ENCODE data around the gene ADCY7. TPM values are rescaled to one million over a fixed set of nuclear protein-coding genes. Genes with fewer than 3 reads are reported as not detected.

Gene ADCY7
- total RNA-seq, 2 donors from 2014 or later = 67.5 to 97.1 TPM

- H3K4me3 Mint-ChIP-seq = no peak overlapping the region
- DNase-seq (no peak), ATAC-seq (replicated peaks in 1 of 2) (no peak)
- H3K36me3 Mint-ChIP-seq (ENCODE audit: insufficient read depth in 2 of 2) = no peaks in the 10 kb centered on the region
- H3K27ac Mint-ChIP-seq = no peak overlapping the region
- no peaks in the 10 kb centered on the region for H3K27me3 Mint-ChIP-seq (ENCODE audit: low read depth)
- no peaks in the 10 kb centered on the region for H3K9me3 Mint-ChIP-seq
- no peaks in the 10 kb centered on the region for H3K4me1 Mint-ChIP-seq (ENCODE audit: low read depth)
Measured at GRCh38 chr16:50254072-50254471, 12.3 kb upstream of the ADCY7 start.

GRCh38 chr16:50255538-50255937 is 10.8 kb upstream of the ADCY7 start:
- H3K4me1 Mint-ChIP-seq (ENCODE audit: low read depth) = peaks cover 14% of the 10 kb centered on the region
- DNase-seq = no peak

GRCh38 chr16:50256604-50257003 is 9.7 kb upstream of the ADCY7 start:
- Mint-ChIP-seq H3K27me3 (ENCODE audit: low read depth) (no peaks in the 10 kb centered on the region), H3K9me3 (no peaks in the 10 kb centered on the region), H3K4me1 (ENCODE audit: low read depth) (peaks cover 14% of the 10 kb centered on the region), H3K4me3 (no peak overlapping the region), H3K27ac (no peak overlapping the region), H3K36me3 (ENCODE audit: insufficient read depth in 2 of 2) (no peaks in the 10 kb centered on the region)
- no peak for DNase-seq
- no peak for ATAC-seq (replicated peaks in 1 of 2)

More at GRCh38 chr16:50255538-50255937, 10.8 kb upstream of the ADCY7 start:
- Mint-ChIP-seq H3K9me3 (no peaks in the 10 kb centered on the region), H3K4me3 (no peak overlapping the region), H3K36me3 (ENCODE audit: insufficient read depth in 2 of 2) (no peaks in the 10 kb centered on the region), H3K27ac (no peak overlapping the region), H3K27me3 (ENCODE audit: low read depth) (no peaks in the 10 kb centered on the region)
- no peak for ATAC-seq (replicated peaks in 1 of 2)

- no peaks in the 10 kb centered on the region for H3K27me3 Mint-ChIP-seq (ENCODE audit: low read depth)
- peaks cover 19% of the 10 kb centered on the region for H3K4me1 Mint-ChIP-seq (ENCODE audit: low read depth)
- no peak overlapping the region for H3K27ac Mint-ChIP-seq
- no peak overlapping the region for H3K4me3 Mint-ChIP-seq
- ATAC-seq (replicated peaks in 1 of 2) (no peak), DNase-seq (no peak)
- no peaks in the 10 kb centered on the region for H3K9me3 Mint-ChIP-seq
- no peaks in the 10 kb centered on the region for H3K36me3 Mint-ChIP-seq (ENCODE audit: insufficient read depth in 2 of 2)
Measured at GRCh38 chr16:50257876-50258275, 8.5 kb upstream of the ADCY7 start.

- H3K4me3 Mint-ChIP-seq = no peak overlapping the region
- DNase-seq = no peak
- H3K27ac Mint-ChIP-seq = no peak overlapping the region
- H3K27me3 Mint-ChIP-seq (ENCODE audit: low read depth) = no peaks in the 10 kb centered on the region
- H3K36me3 Mint-ChIP-seq (ENCODE audit: insufficient read depth in 2 of 2) = no peaks in the 10 kb centered on the region
- peaks cover 33% of the 10 kb centered on the region for H3K4me1 Mint-ChIP-seq (ENCODE audit: low read depth)
- ATAC-seq (replicated peaks in 1 of 2) = no peak
- H3K9me3 Mint-ChIP-seq = peaks cover 0 to 1% of the 10 kb centered on the region in 2 donors
Measured at GRCh38 chr16:50259334-50260205, 6.8 kb upstream of the ADCY7 start.

- peaks cover 43% of the 10 kb centered on the region for H3K4me1 Mint-ChIP-seq (ENCODE audit: low read depth)
- no peaks in the 10 kb centered on the region for H3K36me3 Mint-ChIP-seq (ENCODE audit: insufficient read depth in 2 of 2)
- no peaks in the 10 kb centered on the region for H3K27me3 Mint-ChIP-seq (ENCODE audit: low read depth)
- H3K27ac Mint-ChIP-seq = no peak overlapping the region
- H3K4me3 Mint-ChIP-seq = no peak overlapping the region
- no peak for DNase-seq
- H3K9me3 Mint-ChIP-seq = peaks cover 0 to 1% of the 10 kb centered on the region in 2 donors
- no peak for ATAC-seq (replicated peaks in 1 of 2)
Measured at GRCh38 chr16:50260206-50261159, 5.9 kb upstream of the ADCY7 start.

- no peak for ATAC-seq (replicated peaks in 1 of 2)
Measured at GRCh38 chr16:50261160-50261706, 5.1 kb upstream of the ADCY7 start.

GRCh38 chr16:50261707-50262235 is 4.6 kb upstream of the ADCY7 start:
- DNase-seq = no peak
- Mint-ChIP-seq H3K9me3 (peaks cover 0 to 1% of the 10 kb centered on the region in 2 donors), H3K36me3 (ENCODE audit: insufficient read depth in 2 of 2) (no peaks in the 10 kb centered on the region), H3K4me1 (ENCODE audit: low read depth) (peaks cover 52% of the 10 kb centered on the region), H3K4me3 (no peak overlapping the region), H3K27ac (no peak overlapping the region), H3K27me3 (ENCODE audit: low read depth) (no peaks in the 10 kb centered on the region)
- ATAC-seq (replicated peaks in 1 of 2) = no peak

More at GRCh38 chr16:50261160-50261706, 5.1 kb upstream of the ADCY7 start:
- peaks cover 50% of the 10 kb centered on the region for H3K4me1 Mint-ChIP-seq (ENCODE audit: low read depth)
- no peak overlapping the region for H3K27ac Mint-ChIP-seq
- no peaks in the 10 kb centered on the region for H3K27me3 Mint-ChIP-seq (ENCODE audit: low read depth)
- no peak overlapping the region for H3K4me3 Mint-ChIP-seq
- peaks cover 0 to 1% of the 10 kb centered on the region in 2 donors for H3K9me3 Mint-ChIP-seq
- no peaks in the 10 kb centered on the region for H3K36me3 Mint-ChIP-seq (ENCODE audit: insufficient read depth in 2 of 2)
- no peak for DNase-seq

- no peaks in the 10 kb centered on the region for H3K27me3 Mint-ChIP-seq (ENCODE audit: low read depth)
- H3K4me1 Mint-ChIP-seq (ENCODE audit: low read depth) = peaks cover 66% of the 10 kb centered on the region
- ATAC-seq (replicated peaks in 1 of 2) = no peak
- H3K9me3 Mint-ChIP-seq = peaks cover 0 to 1% of the 10 kb centered on the region in 2 donors
- DNase-seq = no peak
- peak overlapping the region; percentile 62 to 73 for H3K4me3 Mint-ChIP-seq
- H3K27ac Mint-ChIP-seq = peak overlapping the region; percentile 94
- H3K36me3 Mint-ChIP-seq (ENCODE audit: insufficient read depth in 2 of 2) = no peaks in the 10 kb centered on the region
Measured at GRCh38 chr16:50263060-50263909, 3.1 kb upstream of the ADCY7 start.

- Mint-ChIP-seq H3K36me3 (ENCODE audit: insufficient read depth in 2 of 2) (peaks cover 0 to 2% of the 10 kb centered on the region in 2 donors), H3K4me1 (ENCODE audit: low read depth) (peaks cover 75% of the 10 kb centered on the region), H3K27me3 (ENCODE audit: low read depth) (no peaks in the 10 kb centered on the region), H3K27ac (peak overlapping the region; percentile 94), H3K9me3 (peaks cover 0 to 1% of the 10 kb centered on the region in 2 donors), H3K4me3 (peak overlapping the region; percentile 62 to 73)
- DNase-seq (peak; percentile 52 to 65), ATAC-seq (replicated peaks in 1 of 2) (peak; percentile 62 to 70)
Measured at GRCh38 chr16:50263940-50264929, 2.1 kb upstream of the ADCY7 start.

- peaks cover 75% of the 10 kb centered on the region for H3K4me1 Mint-ChIP-seq (ENCODE audit: low read depth)
- DNase-seq = peak in 1 of 2 donors; percentile 40
Measured at GRCh38 chr16:50265260-50265659, 1.1 kb upstream of the ADCY7 start.

More at GRCh38 chr16:50265260-50265659, 1.1 kb upstream of the ADCY7 start:
- no peak for ATAC-seq (replicated peaks in 1 of 2)
- Mint-ChIP-seq H3K9me3 (peaks cover 0 to 1% of the 10 kb centered on the region in 2 donors), H3K27me3 (ENCODE audit: low read depth) (no peaks in the 10 kb centered on the region), H3K36me3 (ENCODE audit: insufficient read depth in 2 of 2) (peaks cover 0 to 2% of the 10 kb centered on the region in 2 donors), H3K4me3 (peak overlapping the region; percentile 91 to 97), H3K27ac (peak overlapping the region; percentile 94)
